GM12872 (cell line): ENCODE measurements around the gene DENND10.

Experiments used
- TF ChIP-seq, protein P1 (sequence below): IDR thresholded peaks from 3 replicates; pipeline ENCODE4 v1.5.1; 2011; ENCODE audit warnings: low read depth, mild to moderate bottlenecking, low read length, moderate library complexity; ENCODE audit not compliant: insufficient read depth

DENND10 gene

DNA sequence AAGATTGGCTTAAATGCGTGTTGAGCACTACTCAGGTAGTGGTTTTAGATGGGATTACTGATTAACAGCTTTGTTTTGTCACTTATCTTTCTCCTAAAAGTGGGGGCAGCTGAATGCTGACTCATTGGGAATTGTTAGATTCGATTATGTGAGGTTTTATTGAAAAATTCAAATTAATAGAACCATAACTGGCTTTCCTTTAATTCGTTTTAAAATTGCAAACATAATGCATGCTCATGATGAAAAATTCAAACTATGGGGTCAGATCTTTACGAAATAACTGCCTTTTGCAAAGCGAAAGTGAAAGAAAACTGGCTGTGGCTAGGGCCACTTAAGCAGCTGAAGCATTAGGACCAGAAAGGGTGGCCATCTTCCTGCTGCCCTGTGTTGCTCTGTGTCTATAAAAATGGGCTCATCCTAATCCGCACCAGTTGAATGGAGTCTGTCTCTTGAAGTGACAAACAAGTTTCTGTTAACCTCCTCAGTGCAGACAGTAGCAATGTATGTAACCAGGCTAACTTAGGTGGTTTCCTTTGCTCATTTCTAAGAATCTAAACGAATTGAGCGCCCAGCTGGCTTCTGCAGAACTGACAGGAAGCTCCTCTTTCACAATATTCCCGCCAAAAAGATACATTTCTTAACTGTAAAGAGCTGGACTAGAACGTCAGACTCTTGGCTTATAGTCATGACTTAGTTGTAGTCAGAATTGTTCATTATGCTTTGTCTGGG is 27.8 kb downstream of the DENND10 start:
- TF ChIP-seq, protein P1, sequence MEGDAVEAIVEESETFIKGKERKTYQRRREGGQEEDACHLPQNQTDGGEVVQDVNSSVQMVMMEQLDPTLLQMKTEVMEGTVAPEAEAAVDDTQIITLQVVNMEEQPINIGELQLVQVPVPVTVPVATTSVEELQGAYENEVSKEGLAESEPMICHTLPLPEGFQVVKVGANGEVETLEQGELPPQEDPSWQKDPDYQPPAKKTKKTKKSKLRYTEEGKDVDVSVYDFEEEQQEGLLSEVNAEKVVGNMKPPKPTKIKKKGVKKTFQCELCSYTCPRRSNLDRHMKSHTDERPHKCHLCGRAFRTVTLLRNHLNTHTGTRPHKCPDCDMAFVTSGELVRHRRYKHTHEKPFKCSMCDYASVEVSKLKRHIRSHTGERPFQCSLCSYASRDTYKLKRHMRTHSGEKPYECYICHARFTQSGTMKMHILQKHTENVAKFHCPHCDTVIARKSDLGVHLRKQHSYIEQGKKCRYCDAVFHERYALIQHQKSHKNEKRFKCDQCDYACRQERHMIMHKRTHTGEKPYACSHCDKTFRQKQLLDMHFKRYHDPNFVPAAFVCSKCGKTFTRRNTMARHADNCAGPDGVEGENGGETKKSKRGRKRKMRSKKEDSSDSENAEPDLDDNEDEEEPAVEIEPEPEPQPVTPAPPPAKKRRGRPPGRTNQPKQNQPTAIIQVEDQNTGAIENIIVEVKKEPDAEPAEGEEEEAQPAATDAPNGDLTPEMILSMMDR, result no peak

DNA sequence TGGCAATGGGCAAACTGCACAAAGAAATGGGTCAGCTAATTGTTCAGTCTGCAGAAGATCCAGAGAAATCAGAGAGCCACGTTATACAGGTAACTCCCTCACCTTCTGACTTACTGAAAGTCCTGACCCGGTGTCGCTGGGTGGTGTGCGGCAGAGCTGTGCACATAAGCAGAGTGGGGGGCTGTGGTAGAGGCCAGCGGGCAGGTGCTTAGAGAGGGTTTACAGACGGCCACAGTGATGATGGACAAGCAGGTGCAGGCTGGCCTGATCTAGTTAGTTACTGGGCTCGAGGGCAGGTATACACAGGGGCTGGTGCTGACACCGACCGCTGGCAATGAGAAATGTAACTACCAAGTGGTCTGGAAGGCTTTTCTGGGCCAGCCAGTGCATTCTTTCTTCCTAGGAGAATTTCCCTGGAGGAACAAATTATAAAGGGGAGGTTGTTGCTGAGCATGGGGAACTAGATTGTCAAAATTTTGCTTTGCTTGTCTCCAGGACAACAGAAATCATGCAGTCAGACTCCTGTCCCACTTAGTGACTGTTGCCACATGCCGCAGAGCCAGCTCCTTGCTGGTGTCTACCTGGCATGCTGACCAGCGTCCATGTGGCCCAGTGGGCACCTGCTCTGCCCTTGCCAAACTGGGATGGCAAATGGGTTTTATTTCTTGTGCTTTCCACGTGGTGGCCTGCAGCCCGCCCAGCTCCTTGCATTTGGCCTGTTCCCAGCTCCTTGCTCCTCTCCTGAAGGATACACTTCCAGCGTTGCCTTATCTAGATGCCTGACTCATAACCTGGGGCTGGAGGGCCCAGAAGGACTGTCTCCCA is 28.8 kb downstream of the DENND10 start:
- TF ChIP-seq, protein P1, result no peak

DNA sequence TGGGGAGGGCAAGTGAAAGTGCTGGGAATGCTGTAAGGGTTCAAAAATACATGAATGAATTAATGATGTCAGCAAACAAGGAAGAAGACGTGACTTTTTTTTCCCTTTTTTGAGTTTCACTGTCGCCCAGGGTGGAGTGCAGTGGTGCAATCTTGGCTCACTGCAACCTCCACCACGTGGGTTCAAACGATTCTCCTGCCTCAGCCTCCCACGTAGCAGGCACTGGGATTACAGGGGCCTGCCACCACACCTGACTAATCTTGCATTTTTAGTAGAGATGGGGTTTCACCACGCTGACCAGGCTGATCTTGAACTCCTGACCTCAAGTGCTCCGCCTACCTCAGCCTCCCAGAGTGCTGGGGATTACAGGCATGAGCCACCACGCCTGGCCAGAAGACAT is 30.0 kb downstream of the DENND10 start:
- TF ChIP-seq, protein P1, result no peak

DNA sequence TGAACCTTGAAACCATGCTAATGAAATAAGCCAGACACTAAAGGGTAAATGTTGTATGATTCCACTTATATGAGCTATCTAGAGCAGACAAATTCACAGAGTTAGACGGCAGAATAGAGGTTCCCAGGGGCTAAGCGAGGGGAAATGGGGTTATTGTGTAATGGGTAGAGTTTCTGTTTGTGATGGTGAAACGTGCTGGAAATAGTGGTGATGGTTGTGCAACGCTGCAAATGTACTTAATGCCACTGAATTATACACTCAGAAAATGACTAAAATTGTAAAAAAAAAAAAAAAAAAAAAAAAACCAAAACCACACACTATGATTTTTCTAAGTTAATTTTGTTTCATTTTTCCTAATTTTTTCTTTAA is 31.6 kb downstream of the DENND10 start:
- TF ChIP-seq, protein P1, result no peak

DNA sequence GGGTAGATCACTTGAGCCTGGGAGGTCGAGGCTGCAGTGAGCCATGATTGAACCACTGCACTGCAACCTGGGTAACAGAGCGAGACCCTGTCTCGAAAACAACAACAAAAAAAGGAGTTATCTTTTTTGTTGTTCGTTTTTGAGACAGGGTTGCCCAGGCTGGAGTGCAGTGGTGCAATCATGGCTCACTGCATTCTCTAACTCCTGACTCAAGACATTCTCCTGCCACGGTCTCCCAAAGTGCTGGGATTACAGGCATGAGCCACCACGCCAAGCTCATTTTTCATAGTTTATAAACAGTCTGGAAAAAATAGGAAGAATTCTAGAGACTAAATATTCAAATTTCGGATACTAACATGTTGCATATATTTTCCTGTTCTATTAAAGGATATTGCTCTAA is 32.2 kb downstream of the DENND10 start:
- TF ChIP-seq, protein P1, result no peak

DNA sequence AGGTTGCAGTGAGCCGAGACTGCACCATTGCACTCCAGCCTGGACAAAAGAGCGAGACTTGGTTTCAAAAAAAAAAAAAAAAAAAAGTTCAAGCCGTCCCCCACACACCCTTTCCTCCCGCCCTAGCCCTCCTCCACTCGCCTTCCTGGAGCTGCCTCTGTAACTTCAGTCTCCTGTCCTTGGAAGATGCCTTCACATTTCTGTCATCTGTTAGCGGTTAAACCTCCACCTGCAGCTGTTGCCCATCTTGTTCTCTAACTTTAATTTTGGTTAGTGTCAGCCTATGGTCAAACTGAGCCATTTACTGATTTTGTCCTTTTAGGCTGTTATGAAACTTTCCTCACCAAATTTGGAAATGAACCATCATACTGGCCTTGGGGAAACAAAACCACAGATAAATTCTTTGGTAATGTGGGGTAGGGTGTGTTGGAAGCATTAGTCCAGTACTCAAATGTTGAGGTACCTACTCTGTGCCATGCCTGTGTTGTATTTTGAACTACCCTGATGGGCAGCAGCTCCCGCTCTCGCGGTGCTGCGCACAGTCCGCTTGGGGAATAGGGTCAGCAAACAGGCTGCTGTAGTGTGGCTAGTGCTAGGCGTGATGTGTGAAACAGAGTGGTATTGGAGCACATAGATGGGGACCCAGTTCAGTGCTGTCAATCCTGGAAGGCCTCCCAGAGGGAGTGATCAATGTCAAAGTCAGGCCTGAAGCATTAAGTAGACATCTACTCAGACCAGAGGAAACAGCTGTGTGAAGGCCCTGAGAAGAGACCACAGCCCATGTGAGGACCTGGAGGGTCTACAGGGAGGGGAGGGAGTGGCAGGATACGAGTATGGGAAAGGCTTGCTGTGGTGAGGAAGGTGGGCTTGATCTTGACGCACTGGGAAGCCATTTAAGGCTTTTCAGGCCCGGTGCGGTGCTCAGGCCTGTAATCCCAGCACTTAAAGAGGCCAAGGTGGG is 34.7 kb downstream of the DENND10 start:
- TF ChIP-seq, protein P1, result no peak
